Glomerular endothelial cell (primary cell): ENCODE results near the gene SKI. TPM values are rescaled to one million over a fixed set of nuclear protein-coding genes. Genes with fewer than 3 reads are reported as not detected.
"Not testable (repeated sequence)": the region's sequence is repeated elsewhere in the genome, so short reads cannot be mapped to it uniquely, and the experiment has no call there.

ENCODE experiments used
- DNase-seq: peaks from one replicate; pipeline ENCODE4 v3.0.0-alpha.2; 2011; ENCODE audit warnings: low read depth, low spot score; ENCODE audit errors: extremely low read depth
- total RNA-seq: library from RNA; depleted of rRNA; stranded (reverse); fragments of >200 nt; gene quantifications from 2 replicates; pipeline ENCODE4 v1.2.3, GENCODE V29; 2015

Gene SKI
- total RNA-seq, 1 donor from 2014 or later = 84.2 TPM

DNA sequence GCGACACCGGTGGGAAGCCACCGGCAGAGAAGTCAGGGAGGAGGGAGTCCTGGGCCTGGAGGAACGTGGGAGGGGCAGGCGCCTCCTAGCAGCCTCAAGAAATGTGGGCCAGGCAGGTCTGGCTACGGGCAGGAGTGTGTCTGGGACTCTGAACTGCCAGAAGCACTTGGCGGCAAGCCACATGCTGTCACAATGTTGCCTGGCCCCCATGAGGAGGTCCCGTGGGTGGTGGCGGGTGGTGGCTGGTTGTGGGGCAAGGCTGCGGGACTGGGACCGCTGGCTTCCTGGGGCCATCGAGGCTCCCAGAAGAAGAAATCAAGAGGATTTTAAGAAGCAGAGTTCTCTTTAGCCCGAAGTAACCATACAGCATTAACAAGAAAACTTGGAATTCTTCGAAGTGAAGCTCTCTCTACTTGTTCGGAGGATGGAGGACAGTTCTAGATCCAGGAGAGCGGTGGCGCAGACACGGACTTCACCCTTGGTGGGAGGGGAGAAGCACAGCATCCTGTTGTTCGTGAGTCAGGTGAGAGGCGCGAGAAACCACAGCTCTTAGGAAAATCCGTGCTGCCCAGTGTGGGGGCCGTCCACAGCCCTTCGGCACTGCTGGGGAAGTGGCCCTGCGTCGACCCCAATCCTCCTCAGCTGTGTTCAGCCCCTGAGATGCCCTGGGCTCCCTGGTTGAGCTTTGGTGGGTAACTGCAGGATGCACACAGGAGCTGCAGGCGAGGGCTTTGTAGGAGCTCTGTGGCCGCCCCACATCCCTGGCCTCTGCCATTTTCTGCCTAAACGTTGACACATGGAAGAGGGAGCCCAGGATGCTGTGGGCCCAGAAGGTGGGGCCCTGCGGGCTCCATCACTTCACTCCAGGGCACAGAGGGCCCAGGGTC lies 12.4 kb downstream of the SKI start:
- no peak for DNase-seq

- DNase-seq = no peak
Observed at GRCh38 chr1:2241820-2242219, 13.7 kb downstream of the SKI start.

DNA sequence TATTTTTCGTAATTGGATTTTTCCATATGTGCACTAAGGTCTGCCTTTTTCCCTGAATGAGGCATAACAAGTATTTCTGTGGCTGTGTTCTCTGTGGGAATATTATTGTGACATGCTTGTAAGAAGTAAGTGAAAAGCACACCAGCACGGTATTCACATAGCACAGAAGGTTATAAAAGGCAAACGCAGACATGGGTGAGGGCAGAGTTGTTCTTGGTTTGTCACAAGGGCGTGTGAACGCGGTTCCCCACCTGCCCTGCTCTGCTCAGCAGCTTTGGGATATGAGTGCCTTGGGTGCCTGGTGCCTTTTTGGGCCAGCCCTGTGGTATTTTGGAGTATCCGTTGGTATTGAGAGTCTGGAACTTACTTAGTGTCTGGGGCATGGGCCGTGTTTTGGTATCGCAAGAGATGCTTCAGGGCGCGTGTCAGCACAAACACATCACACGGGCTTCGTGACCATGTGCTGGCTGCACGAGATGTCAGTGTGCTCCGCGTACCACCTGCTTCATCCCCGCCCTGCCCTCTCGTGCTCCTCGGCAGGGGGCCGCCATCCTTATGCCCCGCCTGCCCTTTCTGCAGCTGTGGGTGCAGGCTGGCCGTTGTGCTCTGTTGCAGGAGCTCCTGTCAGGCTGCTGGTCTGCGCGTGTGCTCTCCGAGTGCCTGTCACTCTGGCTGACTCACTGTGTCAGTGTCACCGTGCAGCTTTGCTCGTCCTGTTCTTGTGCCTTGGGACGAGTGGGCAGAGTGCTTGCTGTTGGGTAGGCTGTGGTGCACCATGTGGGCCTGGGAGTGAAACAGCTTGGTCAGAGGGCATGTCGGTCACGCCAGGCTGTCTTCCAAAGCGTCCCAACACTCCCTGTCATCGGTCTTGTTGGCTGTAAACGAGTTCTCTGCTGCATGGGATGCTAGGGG lies 15.0 kb downstream of the SKI start:
- DNase-seq = no peak

GRCh38 chr1:2247045-2247394 lies 18.9 kb downstream of the SKI start:
- not testable (repeated sequence) for DNase-seq

- no peak for DNase-seq
Observed at GRCh38 chr1:2247760-2248126, 19.6 kb downstream of the SKI start.

GRCh38 chr1:2248127-2248826 lies 20.2 kb downstream of the SKI start:
- no peak for DNase-seq

GRCh38 chr1:2248854-2249558 lies 20.9 kb downstream of the SKI start:
- no peak for DNase-seq

DNA sequence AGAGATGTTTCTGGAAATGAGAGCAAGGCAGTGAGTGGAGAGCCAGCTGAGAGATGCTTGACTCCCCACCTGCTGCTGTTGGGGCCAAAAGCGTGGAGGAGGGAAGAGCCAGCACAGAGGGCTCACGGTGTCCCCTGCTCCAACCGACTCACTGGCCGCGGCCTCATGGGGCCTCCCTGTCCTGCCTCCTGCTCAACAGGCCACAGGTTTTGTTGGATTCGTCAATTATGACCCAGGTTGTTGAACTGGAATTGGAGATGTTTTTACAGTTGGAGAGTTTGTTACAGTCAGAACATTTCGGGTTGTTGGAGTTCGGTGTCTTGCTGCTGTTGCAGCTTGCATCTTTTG lies 21.4 kb downstream of the SKI start:
- DNase-seq = no peak

DNA sequence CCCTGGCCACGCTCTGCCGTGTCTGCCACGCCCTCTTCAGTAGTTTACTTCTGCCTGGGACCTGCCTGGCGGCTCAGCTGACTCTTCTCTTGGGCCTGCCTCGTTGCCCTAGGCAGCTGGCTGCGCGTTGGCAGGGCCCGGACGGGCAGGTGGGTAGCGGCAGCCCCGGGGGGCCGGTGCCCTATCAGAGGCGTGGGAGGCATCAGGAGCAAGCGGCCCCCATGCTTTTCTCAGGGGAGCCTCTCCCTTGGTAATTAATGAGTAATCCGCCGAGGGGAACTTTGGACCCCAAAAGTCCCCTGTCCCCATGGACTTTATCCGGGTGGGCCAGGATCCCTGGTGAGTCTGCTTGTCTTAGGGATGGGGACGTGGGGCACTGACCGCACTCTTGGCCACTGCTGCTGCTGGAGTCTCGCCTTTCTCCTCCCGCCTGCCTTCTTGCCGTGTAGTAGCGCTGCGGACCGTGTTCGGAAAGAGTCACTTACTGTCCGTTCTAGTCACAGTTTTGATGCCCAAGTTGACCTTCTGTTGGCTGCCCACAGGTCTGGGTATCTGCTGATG lies 22.7 kb downstream of the SKI start:
- no peak for DNase-seq

- no peak for DNase-seq
Observed at GRCh38 chr1:2251363-2251762, 23.2 kb downstream of the SKI start.

- DNase-seq = no peak
Observed at GRCh38 chr1:2251786-2252185, 23.7 kb downstream of the SKI start.

DNA sequence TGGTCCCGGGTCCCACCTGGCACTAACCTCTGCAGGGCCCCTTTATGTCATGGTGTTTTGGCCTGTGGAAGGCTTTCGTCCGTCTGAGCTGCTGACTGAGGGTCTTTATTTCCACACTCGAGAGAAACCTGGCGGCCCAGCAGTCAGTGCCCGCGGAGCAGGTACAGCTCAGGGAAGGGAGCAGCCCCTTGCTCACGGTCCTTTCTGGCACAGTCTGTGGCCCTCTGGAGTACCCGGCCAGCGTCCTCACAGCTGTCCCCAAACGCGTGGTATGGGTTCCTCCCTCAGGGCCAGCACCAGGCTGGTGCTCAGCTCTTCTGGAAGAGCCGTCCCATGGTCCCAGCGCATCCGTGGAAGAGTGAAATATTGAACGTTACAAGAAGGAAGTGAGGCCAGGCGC lies 24.3 kb downstream of the SKI start:
- no peak for DNase-seq

- no peak for DNase-seq
Observed at GRCh38 chr1:2253036-2253796, 25.1 kb downstream of the SKI start.

DNA sequence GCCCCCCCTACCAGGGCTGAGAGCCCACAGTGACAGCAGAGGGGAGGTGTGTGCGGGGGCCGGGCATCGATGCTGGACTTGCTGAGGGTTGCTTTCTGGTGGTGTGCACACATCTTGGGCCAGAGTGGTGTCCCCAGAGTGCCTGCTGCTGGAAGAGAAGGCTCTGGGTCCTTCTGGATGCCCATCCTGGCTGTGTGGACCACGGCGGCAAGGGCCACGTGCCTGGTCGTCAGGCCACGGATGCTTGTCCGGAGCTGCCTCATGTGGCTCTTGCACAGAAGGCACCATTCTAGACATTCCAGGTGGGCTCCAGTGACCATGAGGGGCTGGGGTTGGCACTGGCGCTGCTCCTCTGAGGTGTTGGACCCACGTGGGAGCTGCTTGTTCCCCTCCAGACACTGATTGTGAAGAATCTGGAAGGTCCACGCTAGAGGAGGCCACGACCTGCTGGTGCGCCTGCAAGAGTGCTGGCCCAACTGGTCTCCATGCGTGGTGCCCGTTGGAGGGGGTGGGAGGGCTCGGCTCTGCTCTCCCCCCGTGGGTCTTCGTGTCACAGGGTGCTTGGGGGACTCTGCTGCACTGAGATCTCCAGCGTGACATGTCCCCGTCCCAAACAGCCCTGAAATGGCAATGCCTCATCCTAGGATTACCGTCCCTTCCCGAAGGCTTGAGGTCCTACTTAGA lies 25.8 kb downstream of the SKI start:
- no peak for DNase-seq

DNA sequence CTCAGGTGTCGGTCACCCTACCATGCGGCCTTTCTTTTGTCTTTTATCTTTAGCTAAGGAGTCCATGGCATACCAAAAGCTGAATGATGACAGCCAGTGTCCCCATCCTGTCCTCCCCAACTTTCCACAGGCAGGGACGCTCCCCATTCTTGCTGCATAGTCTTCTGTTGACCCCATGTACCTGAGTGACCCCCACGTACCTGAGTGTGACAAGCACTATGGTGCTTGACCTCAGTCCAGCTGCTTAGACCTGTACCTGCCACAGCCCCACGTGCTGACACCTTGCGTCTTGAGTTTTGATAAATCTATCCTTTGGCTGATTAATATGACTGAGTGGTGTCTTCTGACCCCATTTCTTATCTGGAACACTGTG lies 26.9 kb downstream of the SKI start:
- DNase-seq = no peak

GRCh38 chr1:2255420-2256369 lies 27.6 kb downstream of the SKI start:
- no peak for DNase-seq

DNA sequence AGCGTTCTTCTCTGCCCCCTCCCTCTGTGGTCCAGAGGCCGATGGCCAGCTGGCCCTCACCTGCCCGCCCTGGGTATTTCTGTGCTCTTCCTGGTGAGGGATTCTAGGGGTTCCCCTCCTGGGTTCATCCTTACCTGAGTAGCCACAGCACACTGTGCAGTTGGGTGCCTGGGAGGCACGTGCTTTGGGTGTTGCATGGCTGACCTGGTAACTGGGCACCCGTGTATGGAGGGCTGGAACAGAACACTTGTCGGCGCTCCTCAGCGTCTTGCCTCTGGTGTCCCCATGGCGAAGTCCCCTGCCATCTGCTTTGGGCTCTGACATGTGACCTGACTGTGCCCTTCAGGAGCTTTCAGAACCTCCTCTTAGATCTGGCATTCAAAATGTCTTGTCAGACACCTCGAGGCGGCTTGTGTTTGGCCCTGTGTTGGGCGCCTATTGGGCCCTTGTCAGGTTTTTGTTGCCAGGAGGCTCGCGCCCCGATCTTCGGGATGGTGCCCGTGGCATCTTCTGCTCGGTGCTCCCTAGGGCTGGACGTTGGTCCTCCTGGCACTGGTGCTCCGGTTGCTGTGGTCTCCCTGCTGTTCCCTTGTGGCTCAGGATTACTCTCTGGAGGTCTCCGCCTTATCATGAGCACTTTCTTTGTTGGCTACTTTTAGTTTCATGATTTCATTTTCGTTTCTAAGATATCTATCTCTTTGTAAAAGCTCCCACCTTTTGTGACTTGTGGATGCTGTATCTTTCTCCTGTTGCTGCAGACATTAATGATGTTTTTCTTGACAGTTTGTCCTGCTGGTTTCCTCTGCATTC lies 28.5 kb downstream of the SKI start:
- no peak for DNase-seq
